GM18858 (cell line): ENCODE results near the gene DRD4.
A peak's percentile ranks its signal among the peaks of the same experiment; 100 is the strongest.

Experiments used
- ATAC-seq: cut with Tn5 transposase; IDR thresholded peaks from one replicate; pipeline ENCODE4 v1.9.1; 2021; ENCODE audit not compliant: unreplicated experiment

Gene DRD4

DNA sequence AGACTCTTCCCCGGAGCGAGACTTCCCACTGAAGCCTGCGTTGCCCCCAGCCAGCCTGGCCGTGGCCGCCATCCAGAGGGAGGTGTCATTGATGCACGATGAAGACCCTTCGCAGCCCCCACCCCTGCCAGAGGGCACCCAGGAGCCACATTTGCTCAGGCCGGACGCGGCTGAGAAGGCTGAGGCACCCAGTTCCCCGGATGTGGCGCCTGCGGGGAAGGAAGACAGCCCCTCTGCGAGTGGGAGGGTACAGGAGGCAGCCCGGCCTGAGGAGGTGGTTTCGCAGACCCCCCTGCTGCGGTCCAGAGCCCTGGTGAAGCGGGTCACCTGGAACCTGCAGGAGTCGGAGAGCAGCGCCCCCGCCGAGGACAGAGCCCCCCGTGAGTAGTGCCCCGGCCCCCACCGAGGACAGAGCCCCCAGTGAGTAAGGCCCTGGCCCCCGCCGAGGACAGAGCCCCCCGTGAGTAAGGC, 27.7 kb upstream of the DRD4 start:
- ATAC-seq = no peak

DNA sequence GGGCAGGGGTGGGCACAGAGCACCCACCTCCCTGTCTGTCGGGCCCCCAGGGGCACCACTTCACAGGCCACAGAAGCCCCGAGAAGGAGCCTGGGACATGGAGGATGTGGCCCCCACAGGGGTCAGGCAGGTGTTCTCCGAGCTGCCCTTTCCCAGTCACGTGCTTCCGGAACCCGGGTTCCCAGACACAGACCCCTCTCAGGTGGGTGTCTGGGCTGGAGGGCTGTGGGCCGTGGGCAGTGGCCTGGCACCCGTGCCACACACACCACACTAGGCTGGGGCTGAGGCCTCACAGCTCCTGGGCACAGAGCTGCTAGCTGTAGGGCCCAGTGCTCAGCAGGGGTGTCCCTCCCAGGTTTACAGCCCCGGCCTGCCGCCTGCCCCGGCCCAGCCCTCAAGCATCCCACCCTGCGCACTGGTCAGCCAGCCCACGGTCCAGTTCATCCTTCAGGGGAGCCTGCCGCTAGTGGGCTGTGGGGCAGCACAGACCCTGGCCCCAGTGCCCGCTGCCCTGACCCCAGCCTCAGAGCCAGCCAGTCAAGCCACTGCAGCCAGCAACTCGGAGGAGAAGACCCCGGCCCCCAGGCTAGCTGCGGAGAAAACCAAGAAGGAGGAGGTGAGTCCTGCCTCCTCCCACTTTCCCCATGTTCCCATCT, 26.8 kb upstream of the DRD4 start:
- no peak for ATAC-seq

GRCh38 chr11:611001-611996, 25.8 kb upstream of the DRD4 start:
- no peak for ATAC-seq

DNA sequence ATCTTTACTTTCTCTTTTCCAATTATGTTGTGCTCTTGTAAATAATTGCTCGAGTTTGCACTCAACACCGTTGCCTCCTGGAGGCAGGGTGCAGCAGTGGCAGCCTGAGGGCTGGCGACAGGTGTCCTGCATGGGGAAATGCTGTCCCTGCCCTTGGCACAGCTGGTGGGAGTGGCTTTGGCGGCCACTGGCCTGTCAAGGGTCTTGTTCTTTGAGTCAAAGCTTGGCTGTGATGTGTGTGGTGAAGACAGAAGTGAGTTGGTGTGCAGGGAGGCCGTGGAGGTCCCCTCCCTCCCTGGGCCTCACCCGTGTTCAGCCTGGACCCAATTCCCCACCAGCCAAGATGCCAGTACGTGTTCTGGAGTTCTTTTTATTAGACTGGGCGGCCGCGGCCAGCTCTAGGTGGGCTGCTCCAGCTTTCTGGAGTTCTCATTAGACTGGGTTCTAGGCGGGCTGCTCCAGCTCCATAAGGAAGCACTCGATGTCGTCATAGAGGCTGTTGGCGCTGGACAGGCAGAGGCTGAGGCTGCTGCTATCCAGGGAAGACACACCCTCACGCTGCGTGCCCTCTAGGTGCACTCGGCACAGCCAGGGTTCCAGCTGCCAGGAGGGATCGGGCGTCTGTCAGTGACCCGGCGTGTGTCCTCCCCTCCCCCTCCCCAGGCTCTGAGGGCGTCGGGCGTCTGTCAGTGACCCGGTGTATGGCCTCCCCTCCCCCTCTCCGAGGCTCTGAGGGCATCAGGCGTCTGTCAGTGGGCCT, 24.7 kb upstream of the DRD4 start:
- no peak for ATAC-seq

- no peak for ATAC-seq
Measured at GRCh38 chr11:612961-613300, 24.1 kb upstream of the DRD4 start.

DNA sequence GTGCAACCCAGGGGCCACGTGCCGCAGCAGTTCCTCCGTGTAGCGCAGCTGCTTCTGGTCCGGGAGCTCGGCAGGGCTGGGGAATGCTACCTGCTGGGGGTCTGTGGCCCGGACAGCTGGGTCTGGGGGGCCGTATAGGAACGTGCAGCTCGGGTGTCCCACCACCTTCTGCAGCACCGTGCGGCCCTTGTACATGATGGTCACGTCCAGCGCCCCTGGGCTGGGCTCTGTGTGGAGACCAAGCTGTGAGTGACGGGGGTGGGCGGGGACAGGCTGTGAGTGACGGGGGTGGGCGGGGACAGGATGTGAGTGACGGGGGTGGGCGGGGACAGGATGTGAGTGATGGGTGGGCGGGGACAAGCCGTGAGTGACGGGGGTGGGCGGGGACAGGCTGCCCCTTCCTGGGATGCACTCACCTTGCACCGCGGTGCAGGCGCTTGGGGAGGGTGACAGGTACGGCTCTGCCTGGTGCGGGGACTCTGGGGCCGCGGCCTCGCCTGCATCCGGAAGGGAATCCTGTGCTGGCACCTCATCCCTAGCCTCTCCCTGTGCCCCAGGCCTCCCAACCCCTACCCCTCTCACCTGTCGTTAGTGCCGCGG, 23.6 kb upstream of the DRD4 start:
- ATAC-seq = no peak

- no peak for ATAC-seq
Measured at GRCh38 chr11:614021-614622, 22.9 kb upstream of the DRD4 start.

DNA sequence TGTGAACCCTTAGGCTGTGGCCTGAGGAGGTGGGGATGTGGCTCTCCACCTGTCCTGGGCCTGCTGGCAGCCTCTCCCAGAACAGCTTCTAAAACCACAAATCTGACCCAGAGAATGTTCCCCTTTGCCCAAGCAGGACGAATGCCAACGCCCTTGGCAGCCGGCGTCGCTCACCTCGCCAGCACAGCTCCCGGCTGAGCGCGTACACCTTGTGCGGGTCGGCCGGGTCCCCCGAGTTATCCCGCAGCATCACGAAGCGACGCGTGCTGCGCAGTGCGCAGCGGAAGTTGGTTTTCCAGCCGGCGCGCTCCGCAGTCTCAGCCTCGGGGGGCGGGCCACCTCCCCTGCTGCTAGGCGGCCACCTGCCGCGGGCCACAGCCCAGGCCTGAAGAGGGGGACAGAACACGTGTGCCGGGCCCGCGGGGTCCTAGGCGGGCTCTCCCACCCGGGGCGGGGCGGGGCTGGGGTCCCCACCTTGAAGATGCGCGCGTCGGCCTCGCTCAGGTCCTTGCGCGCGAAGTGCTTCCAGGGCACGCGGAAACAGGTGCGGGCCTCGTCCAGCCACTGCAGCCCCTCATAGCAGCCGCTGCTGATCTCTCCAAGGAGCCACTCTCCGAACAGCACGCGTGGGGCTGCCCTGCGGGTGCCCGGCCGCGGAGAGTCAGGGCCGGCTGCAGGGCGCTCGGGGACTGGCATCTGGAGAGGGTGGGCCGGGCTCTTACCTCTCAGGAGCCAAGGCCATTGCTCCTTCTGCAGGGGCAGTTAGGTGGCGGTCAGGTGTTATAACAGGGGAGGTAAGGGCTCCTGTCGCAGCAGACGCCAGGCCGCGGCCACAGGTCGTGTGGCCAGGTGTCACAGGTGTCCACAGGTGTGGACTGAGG, 22.2 kb upstream of the DRD4 start:
- ATAC-seq = no peak

DNA sequence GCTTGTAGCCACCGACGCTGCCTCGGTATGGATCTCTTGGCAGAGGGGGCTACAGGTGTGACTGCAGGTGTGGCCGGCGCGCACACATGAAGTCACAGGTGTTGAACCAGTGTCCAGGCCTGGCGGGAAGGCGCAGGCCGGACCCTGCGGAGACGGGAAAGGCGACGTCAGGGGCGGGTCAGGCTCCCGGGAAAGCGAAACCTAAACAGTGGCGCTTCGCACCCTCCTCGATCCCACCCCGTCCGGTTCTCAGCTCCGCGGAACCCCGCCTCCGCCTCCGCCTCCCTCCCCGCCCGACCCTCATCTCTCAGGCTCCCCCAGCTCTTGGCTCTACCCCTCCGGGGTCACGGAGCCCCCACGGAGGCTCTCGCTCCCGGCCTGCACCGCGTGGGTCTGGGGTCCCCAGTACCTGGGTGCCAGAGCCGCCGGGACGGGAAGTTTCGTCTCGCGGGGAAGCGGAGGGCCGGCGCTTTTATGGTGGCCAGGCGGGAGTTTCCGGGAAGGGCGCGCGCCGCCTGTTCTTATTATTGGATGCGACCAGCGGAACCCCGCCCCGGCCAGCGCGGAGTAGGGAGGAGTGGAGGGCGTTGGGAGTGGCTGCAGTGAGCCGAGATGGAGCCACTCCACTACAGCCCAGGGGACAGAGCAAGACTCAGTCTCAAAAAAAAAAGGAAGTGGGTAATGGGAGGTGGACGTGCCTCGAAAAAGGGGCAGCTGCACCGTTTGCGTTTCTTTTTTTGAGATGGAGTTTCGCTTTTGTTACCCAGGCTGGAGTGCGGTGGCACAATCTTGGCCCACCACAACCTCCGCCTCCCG, 21.4 kb upstream of the DRD4 start, which contains the start of gene IRF7:
Gene IRF7, minus strand, starts transcription at position 447 of the 816 bp plus-strand sequence. CDS start 586 bp downstream, outside the sequence.
- ATAC-seq = peak; percentile 50

DNA sequence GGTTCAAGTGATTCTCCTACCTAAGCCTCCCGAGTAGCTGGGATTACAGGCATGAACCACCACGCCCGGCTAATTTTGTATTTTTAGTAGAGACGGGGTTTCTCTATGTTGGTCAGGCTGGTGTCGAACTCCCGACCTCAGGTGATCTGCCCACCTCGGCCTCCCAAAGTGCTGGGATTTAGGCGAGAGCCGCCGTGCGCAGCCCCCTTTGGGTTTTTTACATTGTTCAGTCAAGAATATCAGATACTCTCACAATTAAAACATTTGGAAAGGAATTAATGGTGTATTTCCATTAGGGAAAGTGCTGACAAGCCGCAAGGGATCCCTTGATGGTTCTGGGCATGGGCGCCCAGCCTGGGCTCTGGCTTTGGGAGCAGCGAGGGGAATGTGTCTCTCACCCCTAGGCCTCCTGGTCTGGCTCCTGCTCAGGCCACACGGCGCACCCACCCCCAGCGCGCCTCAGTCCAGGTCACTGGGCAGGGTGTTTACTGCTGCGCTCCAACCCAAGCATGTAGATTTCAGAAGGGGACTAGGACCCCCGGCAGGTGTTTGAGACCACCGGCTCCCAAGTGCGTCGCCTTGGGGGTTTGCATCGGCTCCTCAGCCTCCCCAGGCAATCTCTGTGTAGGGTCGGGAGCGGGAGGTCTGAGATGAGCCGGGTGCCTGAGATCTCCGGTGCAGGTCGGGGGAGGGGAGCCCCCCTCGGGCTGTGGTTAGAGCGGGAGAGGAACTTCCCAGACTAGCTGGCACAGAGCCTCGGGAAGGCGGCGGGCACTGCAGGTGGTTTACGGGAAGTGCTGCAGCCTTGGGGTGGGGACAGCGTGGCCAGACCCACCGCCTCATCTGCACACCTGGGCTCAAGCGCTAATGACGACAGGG, 20.5 kb upstream of the DRD4 start:
- no peak for ATAC-seq

DNA sequence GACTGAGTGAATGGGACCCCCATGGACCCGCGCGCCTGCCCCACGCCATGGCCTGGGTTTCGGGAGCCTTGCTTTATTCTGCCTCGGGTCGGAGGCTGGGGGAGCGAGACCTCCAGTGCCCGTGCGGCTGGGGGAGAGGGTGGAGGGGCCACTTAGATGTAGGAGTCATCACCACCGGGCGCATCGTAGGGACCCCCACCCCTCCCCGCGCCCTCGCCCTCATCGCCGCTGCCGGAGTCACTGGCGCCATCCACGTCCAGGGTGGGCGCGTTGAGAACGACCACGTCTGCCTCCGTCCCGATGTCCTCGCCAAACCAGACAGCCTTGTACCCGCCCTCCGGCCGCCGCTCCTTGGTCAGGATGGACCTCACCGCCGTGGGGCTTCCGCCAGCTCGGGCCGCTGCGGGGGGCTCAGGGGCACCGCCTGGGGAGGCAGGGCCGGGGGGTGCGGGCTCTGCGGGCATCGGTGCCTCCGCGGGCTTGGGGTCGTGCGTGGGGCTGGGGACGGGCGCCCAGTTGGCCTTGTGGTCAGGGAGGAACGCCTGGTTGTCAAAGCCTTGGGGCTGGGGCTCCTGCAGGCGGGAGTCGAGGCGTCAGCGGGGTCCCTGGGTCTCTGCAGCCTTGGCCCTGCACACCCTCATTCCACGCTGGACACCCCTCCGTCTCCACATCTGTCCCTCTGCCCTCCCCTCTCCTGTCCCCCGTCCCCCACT, 19.7 kb upstream of the DRD4 start:
- ATAC-seq = no peak

DNA sequence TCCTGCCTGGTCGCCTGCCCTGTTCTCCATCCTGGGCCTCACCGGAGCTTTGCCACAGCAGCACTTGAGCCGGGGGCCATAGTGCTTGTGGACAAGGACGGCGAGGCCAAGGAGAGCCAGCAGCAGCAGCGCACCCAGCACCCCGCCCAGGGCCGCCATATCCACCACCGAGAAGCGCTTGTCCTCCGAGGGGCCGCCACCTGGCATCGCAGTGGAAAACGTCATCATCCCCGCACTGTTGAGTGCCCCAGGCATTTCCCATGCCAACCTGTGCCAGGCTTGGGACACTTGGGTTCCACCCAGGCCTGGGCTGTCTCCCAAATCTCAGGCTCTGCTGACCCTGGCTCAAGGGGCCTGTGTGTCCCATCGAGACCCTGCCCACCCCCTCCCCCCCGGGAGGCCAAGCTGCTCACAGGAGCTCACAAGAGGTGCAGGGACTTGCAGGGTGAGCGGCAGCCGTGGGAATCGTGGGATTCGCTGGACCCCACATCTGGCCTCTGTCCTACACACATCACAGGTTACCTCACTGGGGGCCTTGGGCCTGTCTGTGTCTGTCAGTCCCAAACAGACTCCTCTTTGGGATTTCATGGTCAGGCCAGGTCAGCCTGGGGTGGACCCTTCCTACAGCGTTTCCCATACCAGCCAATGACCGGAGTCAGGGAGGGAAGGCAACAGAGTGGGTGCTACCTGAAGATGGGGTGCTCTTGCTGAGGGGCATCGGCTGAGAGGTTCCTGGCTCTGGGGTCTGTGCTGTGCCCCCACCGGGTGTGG, 19.0 kb upstream of the DRD4 start:
- no peak for ATAC-seq

DNA sequence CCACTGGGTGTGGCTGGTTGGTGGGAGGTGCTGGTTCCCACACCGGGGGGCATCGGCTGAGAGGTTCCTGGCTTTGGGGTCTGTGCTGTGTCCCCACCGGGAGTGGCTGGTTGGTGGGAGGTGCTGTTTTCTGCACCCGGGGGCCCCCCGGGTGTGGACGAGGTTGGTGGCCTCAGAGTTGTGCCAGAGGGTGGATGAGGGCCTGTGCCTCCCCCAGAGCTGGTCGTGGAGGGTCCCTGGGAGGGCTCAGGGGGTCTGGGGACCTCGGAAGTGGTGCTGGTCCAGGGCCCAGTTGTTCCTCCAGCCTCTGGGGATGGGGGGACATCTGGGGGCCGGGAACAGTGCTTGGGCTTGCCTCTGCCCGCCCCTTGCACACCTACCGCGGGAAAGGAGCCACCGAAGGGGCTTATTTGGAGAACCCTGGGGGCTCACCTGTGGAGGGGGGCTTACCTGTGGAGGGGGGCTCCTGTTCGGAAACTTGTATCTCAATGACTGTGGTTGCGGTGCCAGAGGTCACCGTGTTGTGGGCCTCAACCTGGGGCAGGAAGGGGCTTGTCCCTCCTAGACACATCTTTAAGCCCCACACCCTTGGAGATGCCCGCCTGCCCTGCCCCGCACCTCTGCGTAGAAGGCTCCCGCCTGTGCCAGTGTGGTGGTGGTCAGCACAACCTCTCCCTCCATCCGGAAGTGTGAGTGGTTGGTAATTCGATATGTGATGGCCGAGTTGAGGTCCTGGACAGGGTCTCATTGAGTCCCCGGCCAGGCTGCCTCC, 18.0 kb upstream of the DRD4 start:
- ATAC-seq = no peak

- ATAC-seq = no peak
Measured at GRCh38 chr11:619628-620050, 17.4 kb upstream of the DRD4 start.

DNA sequence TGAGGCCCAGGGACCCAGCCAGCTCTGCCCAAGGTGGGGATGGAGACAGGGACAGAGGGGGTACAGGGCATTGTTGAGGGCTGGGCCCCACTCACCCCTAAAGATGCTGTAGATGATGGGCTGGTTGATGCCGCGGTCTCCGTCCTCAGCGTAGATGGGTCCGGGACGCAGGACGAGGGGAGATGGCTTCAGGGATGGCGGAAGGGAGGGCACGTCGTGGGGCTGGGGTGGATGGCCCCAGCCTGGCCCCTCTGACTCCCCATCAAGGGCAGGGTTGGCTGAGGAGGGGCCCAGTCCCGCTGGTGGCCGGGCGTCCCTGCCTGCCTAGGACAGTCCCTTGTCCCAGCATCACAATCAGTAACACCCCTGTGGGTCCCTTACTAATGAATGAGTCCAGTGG, 16.9 kb upstream of the DRD4 start:
- no peak for ATAC-seq
